ENCODE results near the gene EXOG. TPM values are rescaled to one million over a fixed set of nuclear protein-coding genes. Genes with fewer than 3 reads are reported as not detected.

The EXOG gene
- total RNA-seq (36.8 and 38.3 TPM in 2 replicates), polyA plus RNA-seq (8.8 and 15.0 TPM in 2 replicates), polyA minus RNA-seq (6.0 and 7.3 TPM in 2 replicates)
- total RNA-seq (2013), result 12.6 TPM

- ChIA-PET CTCF (interaction anchor here (0.6 to 2.1 kb wide), 14 partner anchors 11 to 898 kb away, joined by 3 to 22 read pairs (median 4); no protein-coding TSS in a partner anchor), POLR2A (interaction anchor here (0.6 to 0.7 kb wide), 2 partner anchors 69 to 495 kb away, joined by 3 to 12 read pairs; no protein-coding TSS in a partner anchor)
- H3K27ac Mint-ChIP-seq, result peak within 1 kb of the TSS; percentile 83
- peaks cover 0 to 8% of the 10 kb centered on the region in 2 experiments for H3K36me3 ChIP-seq (replicated peaks in 1 of 2; ENCODE audit: control extremely low read depth in 1 of 2, control insufficient read depth in 1 of 2, extremely low read depth in 1 of 2, insufficient read depth in 2 of 2, low read length in 1 of 2)
- peak within 1 kb of the TSS; percentile 79 to 95 (median 90) for H3K4me3 ChIP-seq (ENCODE audit: control extremely low read depth in 1 of 5, extremely low read depth in 1 of 5, insufficient read depth in 1 of 5, low read depth in 2 of 5, low read length in 4 of 5)
- peak; percentile 95 for DNase-seq
- H3K4me1 ChIP-seq (ENCODE audit: control insufficient read depth in 2 of 2, insufficient read depth in 2 of 2, low read length in 2 of 2), result peaks cover 6 to 12% of the 10 kb centered on the region in 2 donors
- H3K4me1 Mint-ChIP-seq, result peaks cover 19% of the 10 kb centered on the region
- no peak for TF ChIP-seq EZH2 (IDR thresholded peaks at IDR 0.05; ENCODE audit: borderline replicate concordance, insufficient read depth, low read depth, low read length, poor library complexity, severe bottlenecking)
- TF ChIP-seq, protein P1, sequence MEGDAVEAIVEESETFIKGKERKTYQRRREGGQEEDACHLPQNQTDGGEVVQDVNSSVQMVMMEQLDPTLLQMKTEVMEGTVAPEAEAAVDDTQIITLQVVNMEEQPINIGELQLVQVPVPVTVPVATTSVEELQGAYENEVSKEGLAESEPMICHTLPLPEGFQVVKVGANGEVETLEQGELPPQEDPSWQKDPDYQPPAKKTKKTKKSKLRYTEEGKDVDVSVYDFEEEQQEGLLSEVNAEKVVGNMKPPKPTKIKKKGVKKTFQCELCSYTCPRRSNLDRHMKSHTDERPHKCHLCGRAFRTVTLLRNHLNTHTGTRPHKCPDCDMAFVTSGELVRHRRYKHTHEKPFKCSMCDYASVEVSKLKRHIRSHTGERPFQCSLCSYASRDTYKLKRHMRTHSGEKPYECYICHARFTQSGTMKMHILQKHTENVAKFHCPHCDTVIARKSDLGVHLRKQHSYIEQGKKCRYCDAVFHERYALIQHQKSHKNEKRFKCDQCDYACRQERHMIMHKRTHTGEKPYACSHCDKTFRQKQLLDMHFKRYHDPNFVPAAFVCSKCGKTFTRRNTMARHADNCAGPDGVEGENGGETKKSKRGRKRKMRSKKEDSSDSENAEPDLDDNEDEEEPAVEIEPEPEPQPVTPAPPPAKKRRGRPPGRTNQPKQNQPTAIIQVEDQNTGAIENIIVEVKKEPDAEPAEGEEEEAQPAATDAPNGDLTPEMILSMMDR (IDR thresholded peaks at IDR 0.05), result peak; percentile 92
- H3K9me3 Mint-ChIP-seq (ENCODE audit: insufficient read depth), result no peaks in the 10 kb centered on the region
- peak within 1 kb of the TSS; percentile 99 for H2AFZ ChIP-seq (ENCODE audit: insufficient read depth, low read depth, low read length, poor library complexity, severe bottlenecking)
- H3K9ac ChIP-seq (ENCODE audit: low read length), result peak within 1 kb of the TSS; percentile 92
- H3K4me3 Mint-ChIP-seq, result peak within 1 kb of the TSS; percentile 95
- WGBS (ENCODE audit: insufficient coverage), result under 1% methylated on average over 46 of the region's 53 CpGs
- H3K9me3 ChIP-seq (ENCODE audit: control extremely low read depth in 1 of 3, control insufficient read depth in 2 of 3, insufficient read depth in 1 of 3, low read length in 2 of 3), result no peaks in the 10 kb centered on the region
- ATAC-seq (ENCODE audit: low read depth), result peak; percentile 96
- intact Hi-C loops (cut with micrococcal nuclease), result loop anchor here (1.0 to 5.0 kb wide), 4 partner anchors 43 to 910 kb away; partner anchors contain the start of genes ACVR2B and RPSA
- H3K27ac ChIP-seq (ENCODE audit: low read length in 2 of 2), result peak within 1 kb of the TSS; percentile 59 to 81
- no peaks in the 10 kb centered on the region for H4K20me1 ChIP-seq (ENCODE audit: control insufficient read depth, insufficient read depth, low read length, poor library complexity, severe bottlenecking)
- peaks cover 15% of the 10 kb centered on the region for H3K79me2 ChIP-seq (ENCODE audit: control insufficient read depth, insufficient read depth, low read length)
- H3K27me3 Mint-ChIP-seq, result no peaks in the 10 kb centered on the region
- H3K27me3 ChIP-seq (replicated peaks in 1 of 4; ENCODE audit: control extremely low read depth in 1 of 4, control insufficient read depth in 3 of 4, insufficient read depth in 4 of 4, low read length in 3 of 4), result no peaks in the 10 kb centered on the region
- H3K4me2 ChIP-seq (replicated peaks; ENCODE audit: low read depth, low read length, poor library complexity, severe bottlenecking), result peak within 1 kb of the TSS; percentile 85
Observed at GRCh38 chr3:38496131-38496910, at the start of gene EXOG. EXOG (plus strand) TSS chr3:38496340; CDS start chr3:38496368, 28 bp downstream.

DNA sequence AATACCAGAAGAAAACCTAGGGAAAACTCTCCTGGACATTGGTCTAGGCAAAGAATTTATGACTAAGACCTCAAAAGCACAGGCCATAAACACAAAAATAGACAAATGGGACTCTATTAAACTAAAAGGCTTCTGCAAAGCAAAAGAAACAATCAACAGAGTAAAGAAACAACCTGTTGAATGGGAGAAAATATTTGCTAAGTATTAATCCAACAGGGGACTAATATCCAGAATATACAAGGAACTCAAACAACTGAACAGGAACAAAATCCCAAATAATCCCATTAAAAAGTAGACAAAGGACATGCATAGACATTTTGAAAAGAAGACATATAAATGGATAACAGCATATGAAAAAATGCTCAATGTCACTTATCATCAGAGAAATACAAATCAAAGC is 49.3 kb upstream of the EXOG start:
- Histone ChIP-seq H3K27me3 (replicated peaks in 1 of 4; ENCODE audit: control extremely low read depth in 1 of 4, control insufficient read depth in 3 of 4, insufficient read depth in 4 of 4, low read length in 3 of 4) (peaks cover 0 to 4% (median under 1%) of the 10 kb centered on the region in 4 experiments), H3K27ac (ENCODE audit: low read length in 2 of 2) (no peak overlapping the region), H3K36me3 (replicated peaks in 1 of 2; ENCODE audit: control extremely low read depth in 1 of 2, control insufficient read depth in 1 of 2, extremely low read depth in 1 of 2, insufficient read depth in 2 of 2, low read length in 1 of 2) (no peaks in the 10 kb centered on the region), H3K4me2 (replicated peaks; ENCODE audit: low read depth, low read length, poor library complexity, severe bottlenecking) (no peak overlapping the region), H4K20me1 (ENCODE audit: control insufficient read depth, insufficient read depth, low read length, poor library complexity, severe bottlenecking) (no peaks in the 10 kb centered on the region), H3K4me1 (ENCODE audit: control insufficient read depth in 2 of 2, insufficient read depth in 2 of 2, low read length in 2 of 2) (no peaks in the 10 kb centered on the region), H3K9ac (ENCODE audit: low read length) (no peak overlapping the region), H3K9me3 (ENCODE audit: control extremely low read depth in 1 of 3, control insufficient read depth in 2 of 3, insufficient read depth in 1 of 3, low read length in 2 of 3) (no peaks in the 10 kb centered on the region), H2AFZ (ENCODE audit: insufficient read depth, low read depth, low read length, poor library complexity, severe bottlenecking) (no peak overlapping the region), H3K79me2 (ENCODE audit: control insufficient read depth, insufficient read depth, low read length) (no peaks in the 10 kb centered on the region), H3K4me3 (ENCODE audit: control extremely low read depth in 1 of 5, extremely low read depth in 1 of 5, insufficient read depth in 1 of 5, low read depth in 2 of 5, low read length in 4 of 5) (no peak overlapping the region)
- no peak overlapping the region for H3K27ac Mint-ChIP-seq
- no peak overlapping the region for H3K4me3 Mint-ChIP-seq
- CTCF ChIA-PET, result interaction anchor here (1.1 kb wide), 1 partner anchor 30 kb away, joined by 3 read pairs; no protein-coding TSS in a partner anchor
- TF ChIP-seq, protein P1 (IDR thresholded peaks at IDR 0.05), result no peak
- no peak for TF ChIP-seq EZH2 (IDR thresholded peaks at IDR 0.05; ENCODE audit: borderline replicate concordance, insufficient read depth, low read depth, low read length, poor library complexity, severe bottlenecking)
- ATAC-seq (ENCODE audit: low read depth) (no peak), DNase-seq (no peak)
- no peaks in the 10 kb centered on the region for H3K4me1 Mint-ChIP-seq
- POLR2A ChIA-PET, result no interaction called here
- H3K9me3 Mint-ChIP-seq (ENCODE audit: insufficient read depth), result no peaks in the 10 kb centered on the region
- H3K27me3 Mint-ChIP-seq, result peaks cover 34% of the 10 kb centered on the region
- intact Hi-C loops (cut with micrococcal nuclease), result no loop called here

All from B cell (primary cell).